ENCODE data around the gene NDUFS2.
A peak's percentile ranks its signal among the peaks of the same experiment; 100 is the strongest.

Gene NDUFS2

GRCh38 chr1:161200992-161201835 is 953 bp upstream of the NDUFS2 start:
- H3K27ac ChIP-seq, result peak overlapping the region; percentile 92
- TF ChIP-seq CTCF (conservative IDR thresholded peaks at IDR 0.05), result no peak

GRCh38 chr1:161206411-161207140 is 4.4 kb downstream of the NDUFS2 start:
- H3K27ac ChIP-seq, result no peak overlapping the region
- TF ChIP-seq CTCF (conservative IDR thresholded peaks at IDR 0.05), result no peak

- no peak overlapping the region for H3K27ac ChIP-seq
Measured at GRCh38 chr1:161207173-161207572, 5.0 kb downstream of the NDUFS2 start.

GRCh38 chr1:161209790-161210409 is 7.7 kb downstream of the NDUFS2 start:
- H3K27ac ChIP-seq, result no peak overlapping the region
- TF ChIP-seq CTCF (conservative IDR thresholded peaks at IDR 0.05), result peak; percentile 93

More at GRCh38 chr1:161207173-161207572, 5.0 kb downstream of the NDUFS2 start:
- TF ChIP-seq CTCF (conservative IDR thresholded peaks at IDR 0.05), result no peak

GRCh38 chr1:161214369-161214768 is 12.2 kb downstream of the NDUFS2 start:
- TF ChIP-seq CTCF (conservative IDR thresholded peaks at IDR 0.05), result no peak
- H3K27ac ChIP-seq, result no peak overlapping the region

GRCh38 chr1:161215076-161215475 is 12.9 kb downstream of the NDUFS2 start, which contains the start of gene FCER1G:
FCER1G (plus strand) TSS chr1:161215295; CDS start chr1:161215322, 27 bp downstream.
- no peak for TF ChIP-seq CTCF (conservative IDR thresholded peaks at IDR 0.05)
- H3K27ac ChIP-seq, result no peak within 1 kb of the TSS
